ENCODE data around the gene TP53TG5.

DNA sequence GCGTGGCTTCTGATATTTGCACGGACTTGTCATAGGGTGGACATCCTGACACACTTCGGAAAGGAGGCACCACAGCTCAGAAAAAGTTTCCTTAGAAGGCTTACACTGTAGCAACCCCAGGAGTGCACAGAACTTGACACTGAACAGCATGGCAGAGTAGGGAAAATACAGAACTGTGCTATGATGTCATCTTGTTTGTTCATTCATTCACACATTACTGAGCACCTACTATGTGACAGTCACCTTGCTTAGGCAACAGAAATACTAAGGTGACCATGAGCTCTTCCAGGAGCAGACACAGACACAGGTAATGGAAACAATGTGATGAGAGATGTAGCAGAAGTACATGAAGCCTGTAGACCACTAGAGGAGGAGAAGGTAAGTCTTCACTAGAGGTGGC lies 35.4 kb upstream of the TP53TG5 start:
- TF ChIP-seq, protein P1, sequence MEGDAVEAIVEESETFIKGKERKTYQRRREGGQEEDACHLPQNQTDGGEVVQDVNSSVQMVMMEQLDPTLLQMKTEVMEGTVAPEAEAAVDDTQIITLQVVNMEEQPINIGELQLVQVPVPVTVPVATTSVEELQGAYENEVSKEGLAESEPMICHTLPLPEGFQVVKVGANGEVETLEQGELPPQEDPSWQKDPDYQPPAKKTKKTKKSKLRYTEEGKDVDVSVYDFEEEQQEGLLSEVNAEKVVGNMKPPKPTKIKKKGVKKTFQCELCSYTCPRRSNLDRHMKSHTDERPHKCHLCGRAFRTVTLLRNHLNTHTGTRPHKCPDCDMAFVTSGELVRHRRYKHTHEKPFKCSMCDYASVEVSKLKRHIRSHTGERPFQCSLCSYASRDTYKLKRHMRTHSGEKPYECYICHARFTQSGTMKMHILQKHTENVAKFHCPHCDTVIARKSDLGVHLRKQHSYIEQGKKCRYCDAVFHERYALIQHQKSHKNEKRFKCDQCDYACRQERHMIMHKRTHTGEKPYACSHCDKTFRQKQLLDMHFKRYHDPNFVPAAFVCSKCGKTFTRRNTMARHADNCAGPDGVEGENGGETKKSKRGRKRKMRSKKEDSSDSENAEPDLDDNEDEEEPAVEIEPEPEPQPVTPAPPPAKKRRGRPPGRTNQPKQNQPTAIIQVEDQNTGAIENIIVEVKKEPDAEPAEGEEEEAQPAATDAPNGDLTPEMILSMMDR (optimal IDR thresholded peaks at IDR 0.05 in 1 of 3, IDR thresholded peaks at IDR 0.05 in 1 of 3, conservative IDR thresholded peaks at IDR 0.05 in 1 of 3; ENCODE audit: extremely low read depth in 1 of 3, insufficient read depth in 2 of 3, low read length in 3 of 3) = no peak
- TF ChIP-seq EZH2 (IDR thresholded peaks at IDR 0.05; ENCODE audit: low read length) = no peak

Data from keratinocyte (primary cell).